ENCODE measurements around the gene PTPA. TPM values are rescaled to one million over a fixed set of nuclear protein-coding genes. Genes with fewer than 3 reads are reported as not detected.

The PTPA gene
- total RNA-seq, 1 donor, result 73.5 TPM

DNA sequence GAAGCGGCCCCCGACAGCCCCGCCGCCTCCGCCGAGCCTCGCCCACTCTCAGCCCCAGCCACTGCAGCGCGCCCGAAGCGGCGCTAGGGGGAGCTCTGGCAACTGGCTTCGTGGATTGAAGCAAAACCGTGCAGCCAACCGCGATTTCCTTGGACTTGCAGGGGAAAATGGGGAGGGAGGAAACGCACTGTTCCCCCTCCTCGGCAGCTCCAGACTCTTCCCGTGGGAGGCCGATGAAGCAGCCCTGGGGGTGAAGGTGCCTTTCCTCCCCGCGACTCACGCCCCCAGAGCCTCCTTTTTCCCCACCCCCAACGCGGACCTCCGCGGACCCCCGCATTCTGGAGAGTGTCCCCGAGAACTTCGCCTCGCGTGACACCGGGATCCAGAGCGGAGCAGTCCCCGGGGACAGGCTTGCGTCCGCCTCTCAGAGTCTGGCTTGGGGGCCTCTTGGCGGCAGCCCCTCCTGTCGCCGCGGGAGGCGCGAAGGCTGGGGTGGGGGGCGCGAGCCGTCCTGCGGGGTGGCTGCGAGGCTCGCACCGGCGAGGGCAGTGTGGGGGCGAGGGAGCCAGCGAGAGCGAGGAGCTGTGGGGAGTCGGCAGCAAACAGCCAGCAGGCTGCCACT lies 63.0 kb downstream of the PTPA start:
- Histone ChIP-seq H4K20me1 (ENCODE audit: insufficient read depth, low read length) (peaks cover 11% of the 10 kb centered on the region), H3K4me1 (ENCODE audit: insufficient read depth, low read length) (peaks cover 34% of the 10 kb centered on the region), H3K36me3 (ENCODE audit: insufficient read depth, low read length) (no peaks in the 10 kb centered on the region), H3K79me2 (ENCODE audit: insufficient read depth, low read length) (peaks cover 19% of the 10 kb centered on the region), H3K9me3 (ENCODE audit: low read depth, low read length) (no peaks in the 10 kb centered on the region), H3K27me3 (ENCODE audit: insufficient read depth, low read length) (no peaks in the 10 kb centered on the region), H2AFZ (ENCODE audit: low read length) (peak overlapping the region; percentile 59), H3K4me3 (ENCODE audit: insufficient read depth, low read length) (peak overlapping the region; percentile 93), H3K4me2 (ENCODE audit: insufficient read depth, low read length) (peak overlapping the region; percentile 96), H3K27ac (ENCODE audit: low read depth, low read length) (peak overlapping the region; percentile 93)
- DNase-seq (ENCODE audit: insufficient read length, low spot score, missing footprints), result peak; percentile 98
- TF ChIP-seq, protein P1, sequence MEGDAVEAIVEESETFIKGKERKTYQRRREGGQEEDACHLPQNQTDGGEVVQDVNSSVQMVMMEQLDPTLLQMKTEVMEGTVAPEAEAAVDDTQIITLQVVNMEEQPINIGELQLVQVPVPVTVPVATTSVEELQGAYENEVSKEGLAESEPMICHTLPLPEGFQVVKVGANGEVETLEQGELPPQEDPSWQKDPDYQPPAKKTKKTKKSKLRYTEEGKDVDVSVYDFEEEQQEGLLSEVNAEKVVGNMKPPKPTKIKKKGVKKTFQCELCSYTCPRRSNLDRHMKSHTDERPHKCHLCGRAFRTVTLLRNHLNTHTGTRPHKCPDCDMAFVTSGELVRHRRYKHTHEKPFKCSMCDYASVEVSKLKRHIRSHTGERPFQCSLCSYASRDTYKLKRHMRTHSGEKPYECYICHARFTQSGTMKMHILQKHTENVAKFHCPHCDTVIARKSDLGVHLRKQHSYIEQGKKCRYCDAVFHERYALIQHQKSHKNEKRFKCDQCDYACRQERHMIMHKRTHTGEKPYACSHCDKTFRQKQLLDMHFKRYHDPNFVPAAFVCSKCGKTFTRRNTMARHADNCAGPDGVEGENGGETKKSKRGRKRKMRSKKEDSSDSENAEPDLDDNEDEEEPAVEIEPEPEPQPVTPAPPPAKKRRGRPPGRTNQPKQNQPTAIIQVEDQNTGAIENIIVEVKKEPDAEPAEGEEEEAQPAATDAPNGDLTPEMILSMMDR (IDR thresholded peaks at IDR 0.05; ENCODE audit: extremely low read depth, low read depth, low read length), result peak; percentile 95

DNA sequence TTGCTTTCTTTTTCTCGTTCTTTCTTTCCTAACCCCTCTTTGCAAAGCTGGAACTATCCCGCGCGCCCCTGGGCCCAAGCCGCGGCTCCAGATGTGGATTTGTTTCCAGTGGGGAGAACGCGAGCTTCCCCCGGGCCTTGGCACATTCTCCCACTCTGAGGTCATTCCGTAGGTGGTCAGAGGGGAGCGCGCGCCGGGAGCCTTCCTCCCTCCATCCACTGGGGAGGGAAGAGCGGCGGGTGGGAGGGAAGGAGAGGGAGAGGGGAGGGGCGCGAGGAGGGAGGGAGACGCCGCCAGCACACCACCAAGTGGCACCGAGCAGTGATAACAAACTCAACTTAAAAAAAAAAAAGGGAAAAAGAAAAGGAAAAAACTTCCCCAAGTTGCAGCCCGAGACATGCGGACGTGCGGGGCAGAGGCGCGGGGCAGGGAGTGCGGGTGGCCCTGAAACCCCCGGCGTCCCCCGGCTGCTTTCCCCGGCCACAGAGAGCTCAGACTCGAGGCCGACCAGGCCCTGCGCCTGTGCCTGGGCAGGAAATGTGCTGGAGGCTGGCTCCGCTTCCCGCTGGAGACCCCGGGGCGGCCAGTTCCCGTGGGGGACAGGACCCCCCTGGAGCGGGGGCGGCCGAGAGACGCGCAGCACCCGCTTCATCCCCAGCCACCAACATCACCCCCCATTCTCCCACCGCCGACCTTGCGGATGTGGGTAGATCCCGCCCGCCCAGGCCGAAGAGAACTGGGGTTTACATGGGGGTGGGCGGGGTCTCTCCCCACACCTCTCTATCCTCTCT lies 63.7 kb downstream of the PTPA start:
- peak overlapping the region; percentile 93 for H3K4me3 ChIP-seq (ENCODE audit: insufficient read depth, low read length)
- DNase-seq (ENCODE audit: insufficient read length, low spot score, missing footprints), result peak; percentile 99
- peaks cover 33% of the 10 kb centered on the region for H3K4me1 ChIP-seq (ENCODE audit: insufficient read depth, low read length)
- peak overlapping the region; percentile 96 for H3K4me2 ChIP-seq (ENCODE audit: insufficient read depth, low read length)
- H2AFZ ChIP-seq (ENCODE audit: low read length), result peak overlapping the region; percentile 59
- peaks cover 19% of the 10 kb centered on the region for H3K79me2 ChIP-seq (ENCODE audit: insufficient read depth, low read length)
- TF ChIP-seq, protein P1 (IDR thresholded peaks at IDR 0.05; ENCODE audit: extremely low read depth, low read depth, low read length), result no peak
- H3K27ac ChIP-seq (ENCODE audit: low read depth, low read length), result peak overlapping the region; percentile 93
- no peaks in the 10 kb centered on the region for H3K36me3 ChIP-seq (ENCODE audit: insufficient read depth, low read length)
- H3K9me3 ChIP-seq (ENCODE audit: low read depth, low read length), result no peaks in the 10 kb centered on the region
- H4K20me1 ChIP-seq (ENCODE audit: insufficient read depth, low read length), result peaks cover 11% of the 10 kb centered on the region
- H3K27me3 ChIP-seq (ENCODE audit: insufficient read depth, low read length), result no peaks in the 10 kb centered on the region

DNA sequence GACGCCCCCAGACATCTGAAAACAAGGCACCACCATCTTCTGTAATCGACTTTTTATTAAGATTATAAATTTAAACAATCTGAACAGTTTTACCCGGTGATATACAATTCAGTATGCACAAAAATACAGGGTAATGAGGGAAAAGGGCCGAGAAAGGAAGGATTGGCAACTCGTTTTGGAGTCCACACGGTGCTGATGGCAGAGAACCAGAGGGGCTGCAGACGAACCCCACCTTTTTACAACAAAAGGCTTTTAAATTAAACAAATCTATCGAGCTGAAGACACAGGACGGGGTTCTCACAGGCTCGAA lies 64.3 kb downstream of the PTPA start:
- TF ChIP-seq, protein P1 (IDR thresholded peaks at IDR 0.05; ENCODE audit: extremely low read depth, low read depth, low read length), result no peak
- peak overlapping the region; percentile 96 for H3K4me2 ChIP-seq (ENCODE audit: insufficient read depth, low read length)
- peak overlapping the region; percentile 93 for H3K27ac ChIP-seq (ENCODE audit: low read depth, low read length)
- H3K9me3 ChIP-seq (ENCODE audit: low read depth, low read length), result no peaks in the 10 kb centered on the region
- no peak overlapping the region for H2AFZ ChIP-seq (ENCODE audit: low read length)
- peak overlapping the region; percentile 93 for H3K4me3 ChIP-seq (ENCODE audit: insufficient read depth, low read length)
- DNase-seq (ENCODE audit: insufficient read length, low spot score, missing footprints), result peak; percentile 92
- peaks cover 27% of the 10 kb centered on the region for H3K4me1 ChIP-seq (ENCODE audit: insufficient read depth, low read length)
- no peaks in the 10 kb centered on the region for H3K27me3 ChIP-seq (ENCODE audit: insufficient read depth, low read length)
- H3K79me2 ChIP-seq (ENCODE audit: insufficient read depth, low read length), result peaks cover 19% of the 10 kb centered on the region
- peaks cover 11% of the 10 kb centered on the region for H4K20me1 ChIP-seq (ENCODE audit: insufficient read depth, low read length)
- no peaks in the 10 kb centered on the region for H3K36me3 ChIP-seq (ENCODE audit: insufficient read depth, low read length)
